SH-SY5Y (cell line): ENCODE results near the gene GFPT2.

Experiments used
- GATA2 ChIP-seq: IDR thresholded peaks from 2 replicates; pipeline ENCODE4 v1.6.1; 2011; ENCODE audit warnings: mild to moderate bottlenecking, low read depth, low read length
- GATA3 ChIP-seq: IDR thresholded peaks from 2 replicates; pipeline ENCODE4 v1.6.1; 2011; ENCODE audit warnings: low read depth, mild to moderate bottlenecking, low read length, moderate library complexity

GRCh38 chr5:180282281-180282680 is 70.9 kb downstream of the GFPT2 start:
- TF ChIP-seq GATA3, result no peak
- TF ChIP-seq GATA2, result no peak
